Heart right ventricle (tissue), 16 donors: ENCODE measurements around the gene PSAPL1. TPM values are rescaled to one million over a fixed set of nuclear protein-coding genes. Genes with fewer than 3 reads are reported as not detected.

Experiments used
- ATAC-seq, 8 donors: fragments of 200-7000 bp; cut with Tn5 transposase; one replicate each; pipeline ENCODE4 v1.9.1; 2020; ENCODE audit warnings: mild to moderate bottlenecking in 8 of 8, moderate library complexity in 8 of 8, moderate number of reproducible peaks in 1 of 8
- DNase-seq, 2 donors: peaks; one replicate each; pipeline ENCODE4 v3.0.0-alpha.2; 2020
- H3K27ac ChIP-seq, 10 donors: fragments of 200-600 bp; sonication (generic) in 2 of 10; one replicate each; pipeline versions ENCODE4 v1.5.0 to v1.8.0; 2020 to 2022; ENCODE audit warnings: mild to moderate bottlenecking in 3 of 10
- H3K27me3 ChIP-seq, 7 donors: fragments of 200-600 bp; one replicate each; pipeline ENCODE4 v1.8.0; 2021 to 2022; ENCODE audit warnings: mild to moderate bottlenecking in 2 of 7
- H3K36me3 ChIP-seq, 9 donors: fragments of 200-600 bp; sonication (generic) in 1 of 9; one replicate each; pipeline versions ENCODE4 v1.5.0 to v1.8.0; 2020 to 2022; ENCODE audit warnings: mild to moderate bottlenecking in 2 of 9
- H3K4me1 ChIP-seq, 9 donors: fragments of 200-600 bp; sonication (generic) in 1 of 9; one replicate each; pipeline versions ENCODE4 v1.5.0 to v1.8.0; 2020 to 2022; ENCODE audit warnings: mild to moderate bottlenecking in 4 of 9
- H3K4me3 ChIP-seq, 10 donors: fragments of 200-600 bp; sonication (generic) in 2 of 10; one replicate each; pipeline versions ENCODE4 v1.5.0 to v1.8.0; 2020 to 2022; ENCODE audit warnings: mild to moderate bottlenecking in 7 of 10, moderate library complexity in 2 of 10
- H3K9me3 ChIP-seq, 11 donors: fragments of 200-600 bp in 10 of 11; sonication (generic) in 2 of 11; one replicate each; pipeline versions ENCODE4 v1.5.0 to v1.8.0; 2013 to 2022; ENCODE audit warnings: mild to moderate bottlenecking in 2 of 11, control low read depth in 1 of 11, moderate library complexity in 1 of 11
- CTCF ChIP-seq, 9 donors: fragments of 200-600 bp; sonication (generic) in 2 of 9; IDR thresholded peaks; one replicate each; pipeline versions ENCODE4 v1.5.0 to v1.8.0; 2021 to 2022; ENCODE audit warnings: antibody characterized with exemption in 9 of 9, mild to moderate bottlenecking in 5 of 9, moderate library complexity in 1 of 9
- WGBS, 2 donors: extraction: QIAGEN DNeasy Blood & Tissue Kit; methylation state at CpG; one replicate each; pipeline ENCODE4 v1.1.7; 2013; ENCODE audit warnings: inconsistent platforms in 1 of 2; 5-methylcytosine and 5-hydroxymethylcytosine counted together
- intact Hi-C, 10 donors: fragments of 100-400 bp; cut with DNase I; formaldehyde crosslinking; loops; one replicate each; pipeline versions ENCODE4 v1.11.1 to v1.14.2; 2022
- polyA plus RNA-seq, 2 donors: library from polyadenylated mRNA; stranded (reverse); fragments of 200-250 nt; gene quantifications; one replicate each; pipeline ENCODE4 v1.2.3, GENCODE V29; 2013
- total RNA-seq, 10 donors: library from RNA; stranded (reverse); fragmentation: NEBNext Ultra II Directional in 3 of 10; extraction: Animal tissue kit (Norgen Biotek cat#: 25700) in 3 of 10; gene quantifications; one replicate each; pipeline versions ENCODE4 v1.2.1 to v1.2.4, GENCODE V29; 2021 to 2023
- donor health status: Arrhythmogenic right ventricular cardiomyopathy.
- donor health status: ischemic (EF 13 %, LVEDD 7.1; RV severe dilation, severe dysfunction).
- donor health status: healthy with polysubstance abuse.
- donor health status: DM: no; HTN: yes; CAD: no.
- donor health status: DM: no; HTN: no; CAD: no.
- donor health status: ischemic (EF 25% LVEDD 6.9; RV normal size, moderate dysfunction).
- donor health status: ischemic (EF 25% LVEDD 5.7; RV mildly dilated, moderate dysfunction).
- donor health status: healthy.
- donor health status: DM: yes; HTN: yes; CAD: no.
- donor health status: Ischemic cardiomyopathy.
- donor health status: ischemic (EF 35%, LVEDD 5.7; RV mildly dilated, moderate dysfunction).
- donor health status: nonischemic (EF 11% LVEDD 7.7; RV severe dilation, severe dysfunction).
- donor health status: DM: yes; HTN: yes; CAD: no.
- donor health status: PGD.
- donor health status: ischemic (EF 29% LVEDD 5.4; RV normal size, mild dysfunction).
- donor health status: nonischemic (EF 23%, LVEDD 6.1; RV moderate dilation, normal function).

The PSAPL1 gene
- total and polyA plus RNA-seq, 12 donors, result 0.05 TPM; not detected in 11

GRCh38 chr4:7430368-7430964 is 4.3 kb downstream of the PSAPL1 start:
- Histone ChIP-seq H3K27ac (no peak overlapping the region), H3K4me3 (no peak overlapping the region), H3K36me3 (no peaks in the 10 kb centered on the region), H3K4me1 (peaks cover 0 to 4% (median 0%) of the 10 kb centered on the region in 9 donors), H3K9me3 (no peaks in the 10 kb centered on the region), H3K27me3 (no peaks in the 10 kb centered on the region)
- 65 to 66% methylated on average over 16 of the region's 16 CpGs for WGBS, 2 donors
- no peak for TF ChIP-seq CTCF (IDR thresholded peaks at IDR 0.05)
- intact Hi-C loops, result no loop called here
- no peak for ATAC-seq
- no peak for DNase-seq

DNA sequence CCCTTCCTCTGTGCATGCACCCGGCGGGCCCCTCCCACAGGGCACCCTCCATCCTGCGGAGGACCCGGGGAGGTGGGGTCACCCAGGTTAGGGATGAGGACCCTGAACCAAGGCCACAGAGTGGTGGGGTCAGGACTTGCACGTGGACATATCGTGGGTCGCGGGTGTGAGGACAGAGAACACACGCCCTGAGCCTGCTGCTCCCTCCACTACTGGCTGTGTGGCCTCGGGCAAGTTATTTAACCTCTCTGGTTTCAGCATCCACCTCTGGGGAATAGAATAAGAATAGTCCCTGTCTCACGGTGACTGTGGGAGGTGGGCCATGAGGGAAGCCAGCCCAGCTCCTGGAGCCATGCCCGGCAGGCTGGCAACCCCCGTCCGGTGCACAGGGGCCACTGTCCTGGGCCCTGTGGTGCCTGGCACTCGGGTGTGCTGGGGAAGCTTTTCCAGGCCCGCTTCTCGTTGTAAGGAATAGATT is 5.1 kb downstream of the PSAPL1 start:
- ATAC-seq (no peak), DNase-seq (no peak)
- intact Hi-C loops, result no loop called here
- Histone ChIP-seq H3K36me3 (no peaks in the 10 kb centered on the region), H3K4me3 (no peak overlapping the region), H3K4me1 (peaks cover 0 to 3% (median 0%) of the 10 kb centered on the region in 9 donors), H3K9me3 (no peaks in the 10 kb centered on the region), H3K27ac (no peak overlapping the region), H3K27me3 (no peaks in the 10 kb centered on the region)
- no peak for TF ChIP-seq CTCF (IDR thresholded peaks at IDR 0.05)
- 63 to 65% methylated on average over 17 of the region's 17 CpGs for WGBS, 2 donors

GRCh38 chr4:7429069-7429416 is 5.7 kb downstream of the PSAPL1 start:
- no peaks in the 10 kb centered on the region for H3K36me3 ChIP-seq
- H3K27me3 ChIP-seq, result no peaks in the 10 kb centered on the region
- H3K9me3 ChIP-seq, result no peaks in the 10 kb centered on the region
- H3K4me3 ChIP-seq, result no peak overlapping the region
- no peak overlapping the region for H3K27ac ChIP-seq
- intact Hi-C loops, result no loop called here
- TF ChIP-seq CTCF (IDR thresholded peaks at IDR 0.05), result no peak
- no peak for ATAC-seq
- no peaks in the 10 kb centered on the region for H3K4me1 ChIP-seq
- DNase-seq, result no peak
- 90 to 92% methylated on average over 9 of the region's 9 CpGs for WGBS, 2 donors

DNA sequence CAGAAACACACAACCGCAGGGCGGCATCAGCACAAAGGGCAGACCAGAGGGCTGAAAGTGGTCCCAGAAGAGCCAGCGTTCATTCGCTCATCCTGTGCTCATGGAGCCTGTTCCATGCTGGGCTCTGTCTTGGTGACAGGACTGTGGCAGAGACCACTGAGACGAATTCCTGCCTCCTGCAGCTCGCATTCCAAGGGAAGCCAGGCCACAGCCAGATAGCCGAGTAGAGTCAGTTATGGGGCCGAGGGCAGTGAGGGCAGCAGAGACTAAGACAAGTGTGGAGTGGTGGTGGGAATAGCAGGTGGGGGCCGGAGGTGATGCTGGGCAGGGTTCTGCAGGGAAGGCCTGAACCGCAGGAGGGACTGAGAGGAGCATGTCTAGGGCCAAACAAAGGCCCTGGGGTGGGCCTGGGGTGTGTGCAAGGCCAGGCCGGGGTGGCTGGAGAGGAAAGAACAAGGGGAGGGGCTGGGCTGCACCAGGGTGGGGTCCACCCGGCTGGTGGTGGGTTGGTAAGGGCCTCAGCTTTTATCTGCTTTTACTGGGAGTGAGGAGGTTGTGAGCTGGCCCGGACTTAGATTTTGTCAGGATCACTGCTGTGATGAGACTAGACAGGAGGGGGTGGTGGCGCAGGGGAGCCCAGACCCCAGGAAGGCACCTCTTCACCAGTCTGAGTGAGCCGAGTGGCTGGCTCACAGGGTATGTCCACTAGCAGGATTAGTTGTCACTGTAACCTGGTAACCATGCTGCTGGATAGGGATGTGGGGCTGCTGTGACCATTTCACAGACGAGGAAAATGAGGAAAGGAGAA is 6.3 kb downstream of the PSAPL1 start:
- 74% methylated on average over 16 of the region's 16 CpGs for WGBS, 2 donors
- H3K4me3 ChIP-seq, result no peak overlapping the region
- no peaks in the 10 kb centered on the region for H3K27me3 ChIP-seq
- no peak overlapping the region for H3K27ac ChIP-seq
- no peaks in the 10 kb centered on the region for H3K4me1 ChIP-seq
- no peaks in the 10 kb centered on the region for H3K9me3 ChIP-seq
- intact Hi-C loops, result no loop called here
- no peaks in the 10 kb centered on the region for H3K36me3 ChIP-seq
- DNase-seq (no peak), ATAC-seq (no peak)
- no peak for TF ChIP-seq CTCF (IDR thresholded peaks at IDR 0.05)
